ENCODE data around the gene SPATA21. TPM values are rescaled to one million over a fixed set of nuclear protein-coding genes. Genes with fewer than 3 reads are reported as not detected.

The SPATA21 gene
- polyA plus RNA-seq, 1 donor from 2014 or later: 0.15 TPM

- no peak overlapping the region for H3K4me2 ChIP-seq (ENCODE audit: low read length)
- no peaks in the 10 kb centered on the region for H3K36me3 ChIP-seq (ENCODE audit: insufficient read depth, low read length)
- no peak overlapping the region for H3K27ac ChIP-seq (ENCODE audit: low read length)
- H3K79me2 ChIP-seq (replicated peaks; ENCODE audit: insufficient read depth, low read length): peaks cover 60% of the 10 kb centered on the region
- no peaks in the 10 kb centered on the region for H3K9me3 ChIP-seq (ENCODE audit: low read length)
- H4K20me1 ChIP-seq (ENCODE audit: insufficient read depth): no peaks in the 10 kb centered on the region
- TF ChIP-seq EP300 (conservative IDR thresholded peaks at IDR 0.05; ENCODE audit: poor library complexity, severe bottlenecking) (no peak), MXI1 (conservative IDR thresholded peaks at IDR 0.05; ENCODE audit: poor library complexity, severe bottlenecking) (no peak), SMC3 (conservative IDR thresholded peaks at IDR 0.05; ENCODE audit: poor library complexity) (no peak), REST (IDR thresholded peaks at IDR 0.05; ENCODE audit: borderline replicate concordance) (no peak), EZH2 (IDR thresholded peaks at IDR 0.05; ENCODE audit: borderline replicate concordance, insufficient read depth, low read length, poor library complexity, severe bottlenecking) (no peak), RAD21 (conservative IDR thresholded peaks at IDR 0.05) (no peak), TAF1 (IDR thresholded peaks at IDR 0.05; ENCODE audit: low read depth) (no peak), POLR2AphosphoS5 (IDR thresholded peaks at IDR 0.05) (no peak)
- TF ChIP-seq, protein P1, sequence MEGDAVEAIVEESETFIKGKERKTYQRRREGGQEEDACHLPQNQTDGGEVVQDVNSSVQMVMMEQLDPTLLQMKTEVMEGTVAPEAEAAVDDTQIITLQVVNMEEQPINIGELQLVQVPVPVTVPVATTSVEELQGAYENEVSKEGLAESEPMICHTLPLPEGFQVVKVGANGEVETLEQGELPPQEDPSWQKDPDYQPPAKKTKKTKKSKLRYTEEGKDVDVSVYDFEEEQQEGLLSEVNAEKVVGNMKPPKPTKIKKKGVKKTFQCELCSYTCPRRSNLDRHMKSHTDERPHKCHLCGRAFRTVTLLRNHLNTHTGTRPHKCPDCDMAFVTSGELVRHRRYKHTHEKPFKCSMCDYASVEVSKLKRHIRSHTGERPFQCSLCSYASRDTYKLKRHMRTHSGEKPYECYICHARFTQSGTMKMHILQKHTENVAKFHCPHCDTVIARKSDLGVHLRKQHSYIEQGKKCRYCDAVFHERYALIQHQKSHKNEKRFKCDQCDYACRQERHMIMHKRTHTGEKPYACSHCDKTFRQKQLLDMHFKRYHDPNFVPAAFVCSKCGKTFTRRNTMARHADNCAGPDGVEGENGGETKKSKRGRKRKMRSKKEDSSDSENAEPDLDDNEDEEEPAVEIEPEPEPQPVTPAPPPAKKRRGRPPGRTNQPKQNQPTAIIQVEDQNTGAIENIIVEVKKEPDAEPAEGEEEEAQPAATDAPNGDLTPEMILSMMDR (IDR thresholded peaks at IDR 0.05; ENCODE audit: poor library complexity, severe bottlenecking): no peak
- H3F3A ChIP-seq (ENCODE audit: insufficient read depth, low read length, poor library complexity, severe bottlenecking): no peaks in the 10 kb centered on the region
- H3K4me3 ChIP-seq (ENCODE audit: low read length): no peak overlapping the region
- no peaks in the 10 kb centered on the region for H3K9me2 ChIP-seq (ENCODE audit: insufficient read depth, low read length)
- no peak overlapping the region for H3K9ac ChIP-seq (ENCODE audit: low read length)
- H2AFZ ChIP-seq (ENCODE audit: low read depth, low read length): no peak overlapping the region
- no peaks in the 10 kb centered on the region for H3K27me3 ChIP-seq (ENCODE audit: insufficient read depth, low read depth, low read length)
Measured at GRCh38 chr1:16387201-16388188, 49.7 kb downstream of the SPATA21 start.

GRCh38 chr1:16386454-16387113, 50.6 kb downstream of the SPATA21 start:
- Histone ChIP-seq H3K9me3 (ENCODE audit: low read length) (no peaks in the 10 kb centered on the region), H2AFZ (ENCODE audit: low read depth, low read length) (no peak overlapping the region), H3K27ac (ENCODE audit: low read length) (no peak overlapping the region), H4K20me1 (ENCODE audit: insufficient read depth) (no peaks in the 10 kb centered on the region), H3K79me2 (replicated peaks; ENCODE audit: insufficient read depth, low read length) (peaks cover 60% of the 10 kb centered on the region), H3K4me2 (ENCODE audit: low read length) (no peak overlapping the region), H3K4me3 (ENCODE audit: low read length) (no peak overlapping the region), H3K36me3 (ENCODE audit: insufficient read depth, low read length) (no peaks in the 10 kb centered on the region), H3F3A (ENCODE audit: insufficient read depth, low read length, poor library complexity, severe bottlenecking) (no peaks in the 10 kb centered on the region), H3K9me2 (ENCODE audit: insufficient read depth, low read length) (no peaks in the 10 kb centered on the region), H3K9ac (ENCODE audit: low read length) (no peak overlapping the region), H3K27me3 (ENCODE audit: insufficient read depth, low read depth, low read length) (no peaks in the 10 kb centered on the region)
- TF ChIP-seq TAF1 (IDR thresholded peaks at IDR 0.05; ENCODE audit: low read depth) (no peak), SMC3 (conservative IDR thresholded peaks at IDR 0.05; ENCODE audit: poor library complexity) (no peak), RAD21 (conservative IDR thresholded peaks at IDR 0.05) (no peak), REST (IDR thresholded peaks at IDR 0.05; ENCODE audit: borderline replicate concordance) (no peak), EZH2 (IDR thresholded peaks at IDR 0.05; ENCODE audit: borderline replicate concordance, insufficient read depth, low read length, poor library complexity, severe bottlenecking) (no peak), MXI1 (conservative IDR thresholded peaks at IDR 0.05; ENCODE audit: poor library complexity, severe bottlenecking) (no peak), EP300 (conservative IDR thresholded peaks at IDR 0.05; ENCODE audit: poor library complexity, severe bottlenecking) (no peak), POLR2AphosphoS5 (IDR thresholded peaks at IDR 0.05) (no peak)
- TF ChIP-seq, protein P1 (IDR thresholded peaks at IDR 0.05; ENCODE audit: poor library complexity, severe bottlenecking): no peak

Measured in neural cell (in vitro differentiated cells).